ENCODE data around the gene HSPB8. TPM values are rescaled to one million over a fixed set of nuclear protein-coding genes. Genes with fewer than 3 reads are reported as not detected.

Gene HSPB8
- total and polyA plus RNA-seq, 7 donors: 398 to 1,629 (median 940) TPM

GRCh38 chr12:119171691-119172425 is 6.9 kb upstream of the HSPB8 start:
- peaks cover 11% of the 10 kb centered on the region for H3K4me1 ChIP-seq
- intact Hi-C loops (cut with DNase I): no loop called here
- TF ChIP-seq CTCF (IDR thresholded peaks at IDR 0.05): no peak
- no peak overlapping the region for H3K4me3 ChIP-seq
- WGBS, 3 donors: 70 to 82% (median 73%) methylated on average over 15 of the region's 15 CpGs
- no peak for ATAC-seq
- no peaks in the 10 kb centered on the region for H3K9me3 ChIP-seq
- H3K36me3 ChIP-seq (ENCODE audit: insufficient read depth in 1 of 2, low read depth in 1 of 2): no peaks in the 10 kb centered on the region
- H3K27ac ChIP-seq: no peak overlapping the region
- DNase-seq: no peak
- no peaks in the 10 kb centered on the region for H3K27me3 ChIP-seq (ENCODE audit: insufficient read depth in 3 of 3, low read length in 2 of 3)

- Histone ChIP-seq H3K27me3 (ENCODE audit: insufficient read depth in 3 of 3, low read length in 2 of 3) (no peaks in the 10 kb centered on the region), H3K4me3 (peak overlapping the region; percentile 58), H3K27ac (peak overlapping the region; percentile 96), H3K4me1 (peaks cover 25% of the 10 kb centered on the region), H3K9me3 (no peaks in the 10 kb centered on the region), H3K36me3 (ENCODE audit: insufficient read depth in 1 of 2, low read depth in 1 of 2) (peaks cover 0 to 3% of the 10 kb centered on the region in 2 donors)
- intact Hi-C loops (cut with DNase I): no loop called here
- no peak for TF ChIP-seq CTCF (IDR thresholded peaks at IDR 0.05)
- peak in 1 of 4 donors; percentile 19 for ATAC-seq
- no peak for DNase-seq
- 35 to 65% (median 40%) methylated on average over 5 of the region's 5 CpGs for WGBS, 3 donors
These were observed 3.6 kb upstream of the HSPB8 start for GRCh38 chr12:119175081-119175480.

GRCh38 chr12:119176267-119177055 is 2.3 kb upstream of the HSPB8 start:
- H3K4me3 ChIP-seq: peak overlapping the region; percentile 58
- peak; percentile 92 to 98 for DNase-seq
- no peak for TF ChIP-seq CTCF (IDR thresholded peaks at IDR 0.05)
- intact Hi-C loops (cut with DNase I): loop anchor here in 1 of 2 donors (2.0 kb wide), 1 partner anchor 18 kb away; no protein-coding TSS in a partner anchor
- H3K36me3 ChIP-seq (ENCODE audit: insufficient read depth in 1 of 2, low read depth in 1 of 2): peaks cover 0 to 16% of the 10 kb centered on the region in 2 donors
- WGBS, 3 donors: 12 to 22% (median 14%) methylated on average over 20 to 21 of the region's 21 CpGs
- peaks cover 25% of the 10 kb centered on the region for H3K4me1 ChIP-seq
- peak; percentile 61 to 64 (median 63) for ATAC-seq
- no peaks in the 10 kb centered on the region for H3K27me3 ChIP-seq (ENCODE audit: insufficient read depth in 3 of 3, low read length in 2 of 3)
- peak overlapping the region; percentile 96 for H3K27ac ChIP-seq
- no peaks in the 10 kb centered on the region for H3K9me3 ChIP-seq

- 40 to 69% (median 48%) methylated on average over 4 of the region's 4 CpGs for WGBS, 3 donors
- Histone ChIP-seq H3K4me3 (peak overlapping the region; percentile 58), H3K36me3 (ENCODE audit: insufficient read depth in 1 of 2, low read depth in 1 of 2) (peaks cover 0 to 22% of the 10 kb centered on the region in 2 donors), H3K27me3 (ENCODE audit: insufficient read depth in 3 of 3, low read length in 2 of 3) (no peaks in the 10 kb centered on the region), H3K9me3 (no peaks in the 10 kb centered on the region), H3K27ac (peak overlapping the region; percentile 96), H3K4me1 (peaks cover 25% of the 10 kb centered on the region)
- ATAC-seq (no peak), DNase-seq (no peak)
- intact Hi-C loops (cut with DNase I): loop anchor here in 1 of 2 donors (2.0 kb wide), 1 partner anchor 18 kb away; no protein-coding TSS in a partner anchor
- TF ChIP-seq CTCF (IDR thresholded peaks at IDR 0.05): no peak
These were observed 1.7 kb upstream of the HSPB8 start for GRCh38 chr12:119177056-119177325.
